ENCODE measurements around the gene RALGDS.

DNA sequence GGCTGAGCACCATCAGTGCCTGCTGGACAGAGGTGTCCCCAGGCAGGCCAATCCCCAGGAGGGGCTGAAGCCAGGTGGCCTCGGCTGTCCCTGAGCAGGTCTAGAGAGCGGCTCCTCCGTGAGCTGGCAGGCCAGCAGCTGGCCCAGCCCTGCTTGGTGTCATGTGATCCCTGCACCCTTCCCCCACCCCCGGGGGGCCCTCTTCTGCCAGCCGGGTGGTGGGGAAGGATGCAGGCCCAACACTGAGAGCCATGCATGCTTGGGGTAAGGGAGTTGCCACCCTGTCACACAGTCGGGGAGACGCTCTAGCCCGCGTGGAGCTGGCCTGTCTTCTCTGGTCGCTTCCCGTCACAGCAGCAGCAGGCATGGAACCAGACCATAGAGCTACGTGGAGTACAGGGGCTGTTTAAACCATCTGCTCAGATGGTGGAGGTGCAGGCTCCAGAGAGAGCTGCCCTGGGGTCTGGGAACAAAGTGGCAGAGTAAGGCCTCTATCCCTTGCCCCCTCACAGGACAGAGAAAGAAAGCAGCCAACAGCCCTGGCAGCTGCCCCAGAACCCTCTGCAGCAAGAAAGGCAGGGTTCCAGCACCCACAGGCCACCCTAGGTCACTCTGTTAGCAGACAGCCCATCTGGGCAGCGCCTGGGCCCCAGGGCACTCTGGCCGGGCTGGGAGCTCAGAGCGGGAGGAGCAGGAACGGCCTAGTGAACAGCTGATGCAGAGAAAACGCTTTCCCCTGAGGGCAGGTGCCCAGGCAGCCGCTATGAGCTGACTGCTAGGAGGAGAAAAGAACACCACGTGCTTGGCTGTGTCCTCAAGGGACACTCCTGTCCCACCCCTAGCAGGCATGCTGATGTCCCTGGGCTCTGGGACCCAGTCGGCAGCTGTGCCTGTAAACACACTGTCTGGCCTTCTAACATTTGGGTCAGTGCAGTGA is 6.8 kb downstream of the RALGDS start:
- no peak for TF ChIP-seq EZH2 (IDR thresholded peaks at IDR 0.05; ENCODE audit: borderline replicate concordance, low read depth, low read length, poor library complexity, severe bottlenecking)
- TF ChIP-seq, protein P1, sequence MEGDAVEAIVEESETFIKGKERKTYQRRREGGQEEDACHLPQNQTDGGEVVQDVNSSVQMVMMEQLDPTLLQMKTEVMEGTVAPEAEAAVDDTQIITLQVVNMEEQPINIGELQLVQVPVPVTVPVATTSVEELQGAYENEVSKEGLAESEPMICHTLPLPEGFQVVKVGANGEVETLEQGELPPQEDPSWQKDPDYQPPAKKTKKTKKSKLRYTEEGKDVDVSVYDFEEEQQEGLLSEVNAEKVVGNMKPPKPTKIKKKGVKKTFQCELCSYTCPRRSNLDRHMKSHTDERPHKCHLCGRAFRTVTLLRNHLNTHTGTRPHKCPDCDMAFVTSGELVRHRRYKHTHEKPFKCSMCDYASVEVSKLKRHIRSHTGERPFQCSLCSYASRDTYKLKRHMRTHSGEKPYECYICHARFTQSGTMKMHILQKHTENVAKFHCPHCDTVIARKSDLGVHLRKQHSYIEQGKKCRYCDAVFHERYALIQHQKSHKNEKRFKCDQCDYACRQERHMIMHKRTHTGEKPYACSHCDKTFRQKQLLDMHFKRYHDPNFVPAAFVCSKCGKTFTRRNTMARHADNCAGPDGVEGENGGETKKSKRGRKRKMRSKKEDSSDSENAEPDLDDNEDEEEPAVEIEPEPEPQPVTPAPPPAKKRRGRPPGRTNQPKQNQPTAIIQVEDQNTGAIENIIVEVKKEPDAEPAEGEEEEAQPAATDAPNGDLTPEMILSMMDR (conservative IDR thresholded peaks at IDR 0.05; ENCODE audit: low read depth, low read length), result no peak

Data from A673 (cell line).